ENCODE measurements around the gene GALNS.

The GALNS gene

DNA sequence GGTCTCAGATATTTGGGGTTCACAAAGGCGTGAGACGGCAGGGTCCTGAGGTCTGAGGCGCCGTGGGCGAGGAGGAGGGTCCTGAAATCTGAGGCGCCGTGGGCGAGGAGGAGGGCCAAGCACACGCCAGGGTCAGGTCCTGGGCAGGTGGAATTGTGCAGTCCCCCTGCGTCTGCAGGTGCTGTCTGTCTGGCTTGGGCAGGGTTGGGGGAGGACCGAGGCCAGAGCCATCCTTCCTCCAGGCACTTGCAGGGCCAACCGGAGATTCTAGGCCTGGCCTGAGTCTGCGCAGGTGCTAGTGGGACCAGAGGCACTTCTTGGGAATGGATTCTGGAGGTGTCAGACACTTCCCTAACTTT lies 42.6 kb downstream of the GALNS start (continued):
- TF ChIP-seq, protein P1, sequence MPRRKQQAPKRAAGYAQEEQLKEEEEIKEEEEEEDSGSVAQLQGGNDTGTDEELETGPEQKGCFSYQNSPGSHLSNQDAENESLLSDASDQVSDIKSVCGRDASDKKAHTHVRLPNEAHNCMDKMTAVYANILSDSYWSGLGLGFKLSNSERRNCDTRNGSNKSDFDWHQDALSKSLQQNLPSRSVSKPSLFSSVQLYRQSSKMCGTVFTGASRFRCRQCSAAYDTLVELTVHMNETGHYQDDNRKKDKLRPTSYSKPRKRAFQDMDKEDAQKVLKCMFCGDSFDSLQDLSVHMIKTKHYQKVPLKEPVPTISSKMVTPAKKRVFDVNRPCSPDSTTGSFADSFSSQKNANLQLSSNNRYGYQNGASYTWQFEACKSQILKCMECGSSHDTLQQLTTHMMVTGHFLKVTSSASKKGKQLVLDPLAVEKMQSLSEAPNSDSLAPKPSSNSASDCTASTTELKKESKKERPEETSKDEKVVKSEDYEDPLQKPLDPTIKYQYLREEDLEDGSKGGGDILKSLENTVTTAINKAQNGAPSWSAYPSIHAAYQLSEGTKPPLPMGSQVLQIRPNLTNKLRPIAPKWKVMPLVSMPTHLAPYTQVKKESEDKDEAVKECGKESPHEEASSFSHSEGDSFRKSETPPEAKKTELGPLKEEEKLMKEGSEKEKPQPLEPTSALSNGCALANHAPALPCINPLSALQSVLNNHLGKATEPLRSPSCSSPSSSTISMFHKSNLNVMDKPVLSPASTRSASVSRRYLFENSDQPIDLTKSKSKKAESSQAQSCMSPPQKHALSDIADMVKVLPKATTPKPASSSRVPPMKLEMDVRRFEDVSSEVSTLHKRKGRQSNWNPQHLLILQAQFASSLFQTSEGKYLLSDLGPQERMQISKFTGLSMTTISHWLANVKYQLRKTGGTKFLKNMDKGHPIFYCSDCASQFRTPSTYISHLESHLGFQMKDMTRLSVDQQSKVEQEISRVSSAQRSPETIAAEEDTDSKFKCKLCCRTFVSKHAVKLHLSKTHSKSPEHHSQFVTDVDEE (CRISPR knock-in tag; IDR thresholded peaks at IDR 0.05), result no peak

DNA sequence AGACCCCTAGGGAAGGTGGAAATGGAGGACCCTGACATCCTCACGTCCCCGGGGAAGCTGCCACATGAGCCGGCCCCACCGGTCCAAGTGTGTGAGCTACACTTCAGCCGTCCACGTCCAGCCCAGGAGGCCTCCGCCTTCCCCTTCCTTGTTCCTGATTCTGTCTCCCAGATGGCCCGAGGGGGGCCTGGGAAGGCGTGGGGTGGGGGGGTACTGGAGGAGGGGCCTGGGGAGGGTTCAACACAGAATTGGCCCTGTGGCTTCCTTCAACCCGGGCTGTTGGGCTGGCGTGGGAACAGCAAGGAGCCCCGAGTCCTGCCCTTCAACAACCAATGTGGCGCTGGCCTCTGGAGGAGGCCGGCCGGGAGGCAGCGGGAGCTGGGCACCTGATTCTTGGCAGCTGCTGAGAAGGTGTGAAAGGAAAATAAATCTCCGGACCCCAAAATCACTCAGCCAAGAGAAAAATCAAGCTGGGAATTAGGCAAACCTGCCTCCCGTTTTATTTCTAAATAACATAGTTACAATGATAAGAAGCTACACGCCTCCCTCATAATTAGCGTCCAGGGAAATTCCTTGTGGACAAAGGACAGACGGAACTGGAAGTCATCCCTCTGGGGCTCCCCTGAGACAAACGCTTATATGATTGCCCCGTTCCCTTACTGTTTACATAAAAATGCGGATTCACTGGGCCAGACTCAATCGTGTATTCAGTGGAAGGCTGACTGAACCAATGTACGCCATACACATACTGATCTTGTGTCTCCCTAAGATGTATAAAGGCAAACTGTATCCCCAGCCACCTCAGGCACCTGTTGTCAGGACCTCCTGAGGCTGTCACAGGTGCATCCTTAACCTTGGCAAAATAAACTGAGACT lies 43.2 kb downstream of the GALNS start:
- no peak for ATAC-seq
- no peak for TF ChIP-seq CSDC2 (CRISPR knock-in tag; IDR thresholded peaks at IDR 0.05)
- TF ChIP-seq ZFP3 (CRISPR knock-in tag; IDR thresholded peaks at IDR 0.05), result no peak
- no peak for TF ChIP-seq OSR1 (CRISPR knock-in tag; IDR thresholded peaks at IDR 0.05)
- no peak for TF ChIP-seq BACH2 (CRISPR knock-in tag; IDR thresholded peaks at IDR 0.05; ENCODE audit: borderline replicate concordance)
- TF ChIP-seq, protein P2, sequence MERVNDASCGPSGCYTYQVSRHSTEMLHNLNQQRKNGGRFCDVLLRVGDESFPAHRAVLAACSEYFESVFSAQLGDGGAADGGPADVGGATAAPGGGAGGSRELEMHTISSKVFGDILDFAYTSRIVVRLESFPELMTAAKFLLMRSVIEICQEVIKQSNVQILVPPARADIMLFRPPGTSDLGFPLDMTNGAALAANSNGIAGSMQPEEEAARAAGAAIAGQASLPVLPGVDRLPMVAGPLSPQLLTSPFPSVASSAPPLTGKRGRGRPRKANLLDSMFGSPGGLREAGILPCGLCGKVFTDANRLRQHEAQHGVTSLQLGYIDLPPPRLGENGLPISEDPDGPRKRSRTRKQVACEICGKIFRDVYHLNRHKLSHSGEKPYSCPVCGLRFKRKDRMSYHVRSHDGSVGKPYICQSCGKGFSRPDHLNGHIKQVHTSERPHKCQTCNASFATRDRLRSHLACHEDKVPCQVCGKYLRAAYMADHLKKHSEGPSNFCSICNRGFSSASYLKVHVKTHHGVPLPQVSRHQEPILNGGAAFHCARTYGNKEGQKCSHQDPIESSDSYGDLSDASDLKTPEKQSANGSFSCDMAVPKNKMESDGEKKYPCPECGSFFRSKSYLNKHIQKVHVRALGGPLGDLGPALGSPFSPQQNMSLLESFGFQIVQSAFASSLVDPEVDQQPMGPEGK (CRISPR knock-in tag; IDR thresholded peaks at IDR 0.05; ENCODE audit: borderline replicate concordance), result no peak
- no peak for TF ChIP-seq SNAI2 (CRISPR knock-in tag; IDR thresholded peaks at IDR 0.05)

DNA sequence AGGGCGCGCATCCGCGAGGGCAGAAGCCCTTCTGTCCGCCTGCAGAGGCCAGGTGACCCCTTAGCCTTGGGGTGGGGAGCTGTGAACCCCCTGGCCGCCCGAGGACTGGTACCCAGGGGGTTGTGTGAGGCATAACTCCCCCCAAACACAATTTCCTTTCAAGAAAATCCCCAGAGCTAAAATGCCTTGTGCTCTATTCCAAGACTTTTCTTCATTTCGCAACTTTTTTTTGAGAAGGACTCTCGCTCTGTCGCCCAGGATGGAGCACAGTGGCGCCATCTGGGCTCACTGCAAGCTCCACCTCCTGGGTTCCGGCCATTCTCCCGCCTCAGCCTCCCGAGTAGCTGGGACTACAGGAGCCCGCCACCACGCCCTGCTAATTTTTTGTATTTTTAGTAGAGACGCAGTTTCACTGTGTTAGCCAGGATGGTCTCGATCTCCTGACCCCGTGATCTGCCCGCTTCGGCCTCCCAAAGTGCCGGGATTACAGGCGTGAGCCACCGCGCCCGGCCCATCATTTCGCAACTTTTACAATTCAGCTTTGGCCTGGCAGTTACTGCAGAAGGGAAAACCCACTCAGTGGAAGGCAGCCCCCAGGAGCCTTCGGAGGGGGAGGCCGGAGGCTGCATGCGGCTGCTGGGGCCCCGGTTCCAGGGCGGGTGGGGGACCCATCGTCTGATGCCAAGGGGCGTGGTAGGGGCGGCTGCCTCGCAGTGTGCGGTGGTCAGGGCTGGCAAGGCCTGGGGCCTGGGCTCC lies 44.1 kb downstream of the GALNS start:
- ATAC-seq, result no peak
- TF ChIP-seq ESRRG (CRISPR knock-in tag; IDR thresholded peaks at IDR 0.05) (no peak), ZNF8 (CRISPR knock-in tag; IDR thresholded peaks at IDR 0.05) (no peak), PPARA (CRISPR knock-in tag; IDR thresholded peaks at IDR 0.05; ENCODE audit: borderline replicate concordance) (no peak), CSDC2 (CRISPR knock-in tag; IDR thresholded peaks at IDR 0.05) (no peak), ZC3H10 (CRISPR knock-in tag; IDR thresholded peaks at IDR 0.05) (no peak), GLIS3 (CRISPR knock-in tag; IDR thresholded peaks at IDR 0.05) (no peak)
- TF ChIP-seq, protein P3, sequence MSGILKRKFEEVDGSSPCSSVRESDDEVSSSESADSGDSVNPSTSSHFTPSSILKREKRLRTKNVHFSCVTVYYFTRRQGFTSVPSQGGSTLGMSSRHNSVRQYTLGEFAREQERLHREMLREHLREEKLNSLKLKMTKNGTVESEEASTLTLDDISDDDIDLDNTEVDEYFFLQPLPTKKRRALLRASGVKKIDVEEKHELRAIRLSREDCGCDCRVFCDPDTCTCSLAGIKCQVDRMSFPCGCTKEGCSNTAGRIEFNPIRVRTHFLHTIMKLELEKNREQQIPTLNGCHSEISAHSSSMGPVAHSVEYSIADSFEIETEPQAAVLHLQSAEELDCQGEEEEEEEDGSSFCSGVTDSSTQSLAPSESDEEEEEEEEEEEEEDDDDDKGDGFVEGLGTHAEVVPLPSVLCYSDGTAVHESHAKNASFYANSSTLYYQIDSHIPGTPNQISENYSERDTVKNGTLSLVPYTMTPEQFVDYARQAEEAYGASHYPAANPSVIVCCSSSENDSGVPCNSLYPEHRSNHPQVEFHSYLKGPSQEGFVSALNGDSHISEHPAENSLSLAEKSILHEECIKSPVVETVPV (CRISPR knock-in tag; IDR thresholded peaks at IDR 0.05), result no peak
- TF ChIP-seq, protein P4, sequence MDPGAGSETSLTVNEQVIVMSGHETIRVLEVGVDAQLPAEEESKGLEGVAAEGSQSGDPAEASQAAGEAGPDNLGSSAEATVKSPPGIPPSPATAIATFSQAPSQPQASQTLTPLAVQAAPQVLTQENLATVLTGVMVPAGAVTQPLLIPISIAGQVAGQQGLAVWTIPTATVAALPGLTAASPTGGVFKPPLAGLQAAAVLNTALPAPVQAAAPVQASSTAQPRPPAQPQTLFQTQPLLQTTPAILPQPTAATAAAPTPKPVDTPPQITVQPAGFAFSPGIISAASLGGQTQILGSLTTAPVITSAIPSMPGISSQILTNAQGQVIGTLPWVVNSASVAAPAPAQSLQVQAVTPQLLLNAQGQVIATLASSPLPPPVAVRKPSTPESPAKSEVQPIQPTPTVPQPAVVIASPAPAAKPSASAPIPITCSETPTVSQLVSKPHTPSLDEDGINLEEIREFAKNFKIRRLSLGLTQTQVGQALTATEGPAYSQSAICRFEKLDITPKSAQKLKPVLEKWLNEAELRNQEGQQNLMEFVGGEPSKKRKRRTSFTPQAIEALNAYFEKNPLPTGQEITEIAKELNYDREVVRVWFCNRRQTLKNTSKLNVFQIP (CRISPR knock-in tag; IDR thresholded peaks at IDR 0.05; ENCODE audit: borderline replicate concordance, low read depth), result no peak
- TF ChIP-seq, protein P2 (CRISPR knock-in tag; IDR thresholded peaks at IDR 0.05; ENCODE audit: borderline replicate concordance), result no peak
- TF ChIP-seq, protein P5, sequence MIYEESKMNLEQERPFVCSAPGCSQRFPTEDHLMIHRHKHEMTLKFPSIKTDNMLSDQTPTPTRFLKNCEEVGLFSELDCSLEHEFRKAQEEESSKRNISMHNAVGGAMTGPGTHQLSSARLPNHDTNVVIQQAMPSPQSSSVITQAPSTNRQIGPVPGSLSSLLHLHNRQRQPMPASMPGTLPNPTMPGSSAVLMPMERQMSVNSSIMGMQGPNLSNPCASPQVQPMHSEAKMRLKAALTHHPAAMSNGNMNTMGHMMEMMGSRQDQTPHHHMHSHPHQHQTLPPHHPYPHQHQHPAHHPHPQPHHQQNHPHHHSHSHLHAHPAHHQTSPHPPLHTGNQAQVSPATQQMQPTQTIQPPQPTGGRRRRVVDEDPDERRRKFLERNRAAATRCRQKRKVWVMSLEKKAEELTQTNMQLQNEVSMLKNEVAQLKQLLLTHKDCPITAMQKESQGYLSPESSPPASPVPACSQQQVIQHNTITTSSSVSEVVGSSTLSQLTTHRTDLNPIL (CRISPR knock-in tag; IDR thresholded peaks at IDR 0.05; ENCODE audit: low read depth), result no peak

Data from SK-N-SH treated with all-trans-retinoic acid at 6 μM for 48 hours (cell line).